WTC11 (cell line): ENCODE measurements around the gene DOHH. TPM values are rescaled to one million over a fixed set of nuclear protein-coding genes. Genes with fewer than 3 reads are reported as not detected.

Source experiments
- ATAC-seq: fragments of 200-7000 bp; cut with Tn5 transposase; 2 replicates; pipeline ENCODE4 v1.10.0; 2021; ENCODE audit warnings: mild to moderate bottlenecking, moderate library complexity
- CTCF ChIA-PET: fragments of 300-600 bp; sonication (Branson Sonifier 250); formaldehyde crosslinking; loops from one replicate; lab custom pipeline; 2021; ENCODE audit warnings: antibody characterized with exemption; lab: Charles Lee
- POLR2A ChIA-PET: fragments of 350-600 bp; sonication (Branson Sonifier 250); formaldehyde crosslinking; loops from one replicate; lab custom pipeline; 2021; ENCODE audit warnings: antibody characterized with exemption; lab: Charles Lee
- DNase-seq: peaks from one replicate; pipeline ENCODE4 v3.0.0; 2021; ENCODE audit warnings: low spot score
- H3K27ac Mint-ChIP-seq: 2 replicates; pipeline ENCODE4 v1.8.0; 2021; ENCODE audit warnings: mixed read lengths
- H3K27me3 Mint-ChIP-seq: 2 replicates; pipeline ENCODE4 v1.8.0; 2021; ENCODE audit warnings: low read depth, mild to moderate bottlenecking, moderate library complexity, mixed read lengths
- H3K36me3 Mint-ChIP-seq: 2 replicates; pipeline ENCODE4 v1.8.0; 2021; ENCODE audit warnings: mixed read lengths
- H3K4me1 Mint-ChIP-seq: 2 replicates; pipeline ENCODE4 v1.8.0; 2022; ENCODE audit warnings: mixed read lengths
- H3K4me3 Mint-ChIP-seq: 2 replicates; pipeline ENCODE4 v1.8.0; 2021; ENCODE audit warnings: mild to moderate bottlenecking, moderate library complexity, mixed read lengths
- H3K9me3 Mint-ChIP-seq: 2 replicates; pipeline ENCODE4 v1.8.0; 2021; ENCODE audit warnings: mixed read lengths
- ATF1 ChIP-seq: sonication (generic); formaldehyde crosslinking; IDR thresholded peaks from 2 replicates; pipeline ENCODE4 v1.8.1; 2023; ENCODE audit warnings: mild to moderate bottlenecking, moderate library complexity, missing genetic modification reagents
- ELF4 ChIP-seq: sonication (generic); formaldehyde crosslinking; IDR thresholded peaks from 2 replicates; pipeline ENCODE4 v1.8.1; 2022; ENCODE audit warnings: low read depth, mild to moderate bottlenecking, moderate library complexity, missing genetic modification reagents
- HMGA2 ChIP-seq: fragments of 250-450 bp; sonication (Bioruptor Pico); IDR thresholded peaks from 2 replicates; pipeline ENCODE4 v1.4.0; 2021; ENCODE audit warnings: mild to moderate bottlenecking, moderate library complexity
- JAZF1 ChIP-seq: fragments of 250-450 bp; sonication (Bioruptor Pico); IDR thresholded peaks from 2 replicates; pipeline ENCODE4 v1.9.0; 2021; ENCODE audit warnings: moderate library complexity, mild to moderate bottlenecking, inconsistent platforms
- NR2C2 ChIP-seq: sonication (generic); formaldehyde crosslinking; IDR thresholded peaks from 2 replicates; pipeline ENCODE4 v1.8.0; 2022; ENCODE audit warnings: mild to moderate bottlenecking, missing genetic modification reagents
- PRRX2 ChIP-seq: fragments of 250-450 bp; sonication (Bioruptor Pico); IDR thresholded peaks from 2 replicates; pipeline ENCODE4 v1.8.0; 2021; ENCODE audit warnings: mild to moderate bottlenecking
- RORB ChIP-seq: fragments of 250-450 bp; sonication (Bioruptor Pico); IDR thresholded peaks from 2 replicates; pipeline ENCODE4 v1.9.0; 2021; ENCODE audit warnings: mild to moderate bottlenecking
- SMAD4 ChIP-seq: sonication (generic); formaldehyde crosslinking; IDR thresholded peaks from 2 replicates; pipeline ENCODE4 v1.8.0; 2022; ENCODE audit warnings: mild to moderate bottlenecking, missing genetic modification reagents
- TCF7 ChIP-seq: sonication (generic); formaldehyde crosslinking; IDR thresholded peaks from 2 replicates; pipeline ENCODE4 v1.8.0; 2022; ENCODE audit warnings: mild to moderate bottlenecking, low read depth, missing genetic modification reagents, moderate library complexity
- TEAD1 ChIP-seq: sonication (generic); formaldehyde crosslinking; IDR thresholded peaks from 2 replicates; pipeline ENCODE4 v1.8.0; 2022; ENCODE audit warnings: mild to moderate bottlenecking, missing genetic modification reagents
- TP53 ChIP-seq: sonication (generic); formaldehyde crosslinking; IDR thresholded peaks from 2 replicates; pipeline ENCODE4 v1.8.1; 2023; ENCODE audit warnings: mild to moderate bottlenecking, missing genetic modification reagents
- ZNF121 ChIP-seq: sonication (generic); formaldehyde crosslinking; IDR thresholded peaks from 2 replicates; pipeline ENCODE4 v1.8.0; 2023; ENCODE audit warnings: missing genetic modification reagents
- ZNF219 ChIP-seq: sonication (generic); formaldehyde crosslinking; IDR thresholded peaks from 2 replicates; pipeline ENCODE4 v1.8.0; 2023; ENCODE audit warnings: missing genetic modification reagents, mild to moderate bottlenecking, borderline replicate concordance
- ZNF396 ChIP-seq: fragments of 250-450 bp; sonication (Bioruptor Pico); IDR thresholded peaks from 2 replicates; pipeline ENCODE4 v1.8.0; 2021; ENCODE audit warnings: mild to moderate bottlenecking, moderate library complexity, borderline replicate concordance
- ZNF671 ChIP-seq: fragments of 250-450 bp; sonication (Bioruptor Pico); IDR thresholded peaks from 2 replicates; pipeline ENCODE4 v1.8.0; 2021; ENCODE audit warnings: mild to moderate bottlenecking
- total RNA-seq: library from RNA; stranded (reverse); gene quantifications from 3 replicates; pipeline ENCODE4 v1.2.3, GENCODE V29; 2021
- TF ChIP-seq, protein P1 (sequence below): fragments of 250-450 bp; sonication (Bioruptor Pico); IDR thresholded peaks from 2 replicates; pipeline ENCODE4 v1.9.0; 2021; ENCODE audit warnings: mild to moderate bottlenecking, borderline replicate concordance
- TF ChIP-seq, protein P2 (sequence below): sonication (generic); formaldehyde crosslinking; IDR thresholded peaks from 2 replicates; pipeline ENCODE4 v1.8.0; 2023; ENCODE audit warnings: mild to moderate bottlenecking, missing genetic modification reagents
- TF ChIP-seq, protein P3 (sequence below): sonication (generic); formaldehyde crosslinking; IDR thresholded peaks from 2 replicates; pipeline ENCODE4 v1.8.1; 2022; ENCODE audit warnings: mild to moderate bottlenecking, missing genetic modification reagents, moderate library complexity, borderline replicate concordance
- TF ChIP-seq, protein P4 (sequence below): sonication (generic); formaldehyde crosslinking; IDR thresholded peaks from 2 replicates; pipeline ENCODE4 v1.8.1; 2023; ENCODE audit warnings: mild to moderate bottlenecking, missing genetic modification reagents, borderline replicate concordance

Gene DOHH
- total RNA-seq, 1 experiment from 2014 or later = 22.2 TPM

DNA sequence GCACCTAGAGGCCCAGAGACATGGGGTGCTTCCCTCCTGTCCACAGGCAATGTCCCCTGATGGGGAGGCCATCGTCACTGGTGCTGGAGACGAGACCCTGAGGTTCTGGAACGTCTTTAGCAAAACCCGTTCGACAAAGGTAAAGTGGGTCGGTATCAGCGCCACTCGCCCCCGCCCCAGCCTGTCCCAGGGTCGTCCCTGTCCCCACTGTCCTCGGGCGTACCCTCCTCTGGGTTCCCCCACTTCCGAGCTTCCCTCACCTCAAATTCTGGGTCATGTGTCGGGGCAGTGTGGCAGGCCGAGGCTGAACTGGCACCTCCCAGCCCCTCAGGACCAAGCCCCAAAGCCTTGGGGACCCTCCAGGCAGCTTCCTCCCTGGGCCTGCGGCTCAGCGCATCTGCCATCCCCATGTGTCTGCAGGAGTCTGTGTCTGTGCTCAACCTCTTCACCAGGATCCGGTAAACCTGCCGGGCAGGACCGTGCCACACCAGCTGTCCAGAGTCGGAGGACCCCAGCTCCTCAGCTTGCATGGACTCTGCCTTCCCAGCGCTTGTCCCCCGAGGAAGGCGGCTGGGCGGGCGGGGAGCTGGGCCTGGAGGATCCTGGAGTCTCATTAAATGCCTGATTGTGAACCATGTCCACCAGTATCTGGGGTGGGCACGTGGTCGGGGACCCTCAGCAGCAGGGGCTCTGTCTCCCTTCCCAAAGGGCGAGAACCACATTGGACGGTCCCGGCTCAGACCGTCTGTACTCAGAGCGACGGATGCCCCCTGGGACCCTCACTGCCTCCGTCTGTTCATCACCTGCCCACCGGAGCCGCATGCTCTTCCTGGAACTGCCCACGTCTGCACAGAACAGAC lies 34.1 kb upstream of the DOHH start (continued):
- TF ChIP-seq, protein P1, sequence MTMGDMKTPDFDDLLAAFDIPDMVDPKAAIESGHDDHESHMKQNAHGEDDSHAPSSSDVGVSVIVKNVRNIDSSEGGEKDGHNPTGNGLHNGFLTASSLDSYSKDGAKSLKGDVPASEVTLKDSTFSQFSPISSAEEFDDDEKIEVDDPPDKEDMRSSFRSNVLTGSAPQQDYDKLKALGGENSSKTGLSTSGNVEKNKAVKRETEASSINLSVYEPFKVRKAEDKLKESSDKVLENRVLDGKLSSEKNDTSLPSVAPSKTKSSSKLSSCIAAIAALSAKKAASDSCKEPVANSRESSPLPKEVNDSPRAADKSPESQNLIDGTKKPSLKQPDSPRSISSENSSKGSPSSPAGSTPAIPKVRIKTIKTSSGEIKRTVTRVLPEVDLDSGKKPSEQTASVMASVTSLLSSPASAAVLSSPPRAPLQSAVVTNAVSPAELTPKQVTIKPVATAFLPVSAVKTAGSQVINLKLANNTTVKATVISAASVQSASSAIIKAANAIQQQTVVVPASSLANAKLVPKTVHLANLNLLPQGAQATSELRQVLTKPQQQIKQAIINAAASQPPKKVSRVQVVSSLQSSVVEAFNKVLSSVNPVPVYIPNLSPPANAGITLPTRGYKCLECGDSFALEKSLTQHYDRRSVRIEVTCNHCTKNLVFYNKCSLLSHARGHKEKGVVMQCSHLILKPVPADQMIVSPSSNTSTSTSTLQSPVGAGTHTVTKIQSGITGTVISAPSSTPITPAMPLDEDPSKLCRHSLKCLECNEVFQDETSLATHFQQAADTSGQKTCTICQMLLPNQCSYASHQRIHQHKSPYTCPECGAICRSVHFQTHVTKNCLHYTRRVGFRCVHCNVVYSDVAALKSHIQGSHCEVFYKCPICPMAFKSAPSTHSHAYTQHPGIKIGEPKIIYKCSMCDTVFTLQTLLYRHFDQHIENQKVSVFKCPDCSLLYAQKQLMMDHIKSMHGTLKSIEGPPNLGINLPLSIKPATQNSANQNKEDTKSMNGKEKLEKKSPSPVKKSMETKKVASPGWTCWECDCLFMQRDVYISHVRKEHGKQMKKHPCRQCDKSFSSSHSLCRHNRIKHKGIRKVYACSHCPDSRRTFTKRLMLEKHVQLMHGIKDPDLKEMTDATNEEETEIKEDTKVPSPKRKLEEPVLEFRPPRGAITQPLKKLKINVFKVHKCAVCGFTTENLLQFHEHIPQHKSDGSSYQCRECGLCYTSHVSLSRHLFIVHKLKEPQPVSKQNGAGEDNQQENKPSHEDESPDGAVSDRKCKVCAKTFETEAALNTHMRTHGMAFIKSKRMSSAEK (CRISPR knock-in tag) = no peak
- TF ChIP-seq TCF7 (CRISPR knock-in tag) = no peak

DNA sequence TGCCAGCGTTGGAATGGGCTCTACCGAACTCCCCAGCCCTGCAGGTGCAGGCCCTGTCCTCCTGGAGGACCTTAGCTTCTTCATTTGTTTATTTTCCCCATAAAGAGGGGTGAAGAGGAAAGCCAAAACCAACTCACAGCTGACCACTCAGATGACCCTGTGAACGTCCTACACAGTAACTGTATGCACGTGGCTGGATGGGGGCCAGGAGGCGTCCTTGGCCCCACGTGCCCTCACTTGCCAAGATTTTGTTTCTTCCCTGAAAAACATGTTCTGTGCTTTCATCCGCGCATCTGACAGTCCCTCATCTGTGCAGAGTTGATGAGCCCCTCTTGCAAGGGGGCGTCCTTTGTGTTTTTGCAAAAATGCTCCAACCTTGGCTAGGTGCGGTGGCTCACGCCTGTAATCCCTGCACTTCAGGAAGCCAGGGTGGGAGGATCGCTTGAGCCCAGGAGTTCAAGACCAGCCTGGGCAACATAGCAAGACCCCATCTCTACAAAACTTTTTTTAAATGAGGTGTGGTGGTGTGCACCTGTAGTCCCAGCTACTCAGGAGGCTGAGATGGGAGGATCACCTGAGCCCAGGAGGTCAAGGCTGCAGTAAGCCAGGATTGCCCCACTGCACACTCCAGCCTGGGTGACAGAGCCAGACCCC lies 33.2 kb upstream of the DOHH start:
- TF ChIP-seq ZNF219 (CRISPR knock-in tag) = no peak
- TF ChIP-seq ZNF121 (CRISPR knock-in tag) = peak; percentile 85
- no peak for TF ChIP-seq ELF4
- no peak overlapping the region for H3K4me3 Mint-ChIP-seq
- POLR2A ChIA-PET = no interaction called here
- peaks cover 29% of the 10 kb centered on the region for H3K36me3 Mint-ChIP-seq
- H3K27ac Mint-ChIP-seq = no peak overlapping the region
- peaks cover 4% of the 10 kb centered on the region; the same call in 1 of the 2 replicates for H3K4me1 Mint-ChIP-seq
- no peaks in the 10 kb centered on the region for H3K27me3 Mint-ChIP-seq
- no peak for ATAC-seq
- CTCF ChIA-PET = no interaction called here
- H3K9me3 Mint-ChIP-seq = no peaks in the 10 kb centered on the region
- DNase-seq = no peak

DNA sequence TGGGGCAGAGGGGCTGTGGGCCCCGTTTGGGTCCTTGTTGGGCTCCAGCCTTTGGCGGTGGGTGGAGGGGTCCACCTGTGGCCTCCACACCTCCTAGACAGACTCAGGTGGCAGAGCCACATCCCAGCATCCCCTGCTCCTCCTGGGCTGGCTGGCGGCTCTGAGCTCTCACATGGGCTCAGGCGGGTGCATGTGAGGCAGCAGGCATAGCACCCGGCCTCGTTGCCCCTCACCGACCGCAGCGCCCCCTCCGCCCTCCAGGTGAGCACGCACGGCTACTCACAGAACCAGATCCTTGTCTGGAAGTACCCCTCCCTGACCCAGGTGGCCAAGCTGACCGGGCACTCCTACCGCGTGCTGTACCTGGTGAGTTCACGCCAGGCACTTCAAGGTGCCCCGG lies 32.6 kb upstream of the DOHH start:
- ATAC-seq (no peak), DNase-seq (no peak)
- POLR2A ChIA-PET = no interaction called here
- no peaks in the 10 kb centered on the region for H3K9me3 Mint-ChIP-seq
- CTCF ChIA-PET = no interaction called here
- peaks cover 29% of the 10 kb centered on the region for H3K36me3 Mint-ChIP-seq
- no peak overlapping the region for H3K27ac Mint-ChIP-seq
- no peak overlapping the region for H3K4me3 Mint-ChIP-seq
- no peaks in the 10 kb centered on the region for H3K27me3 Mint-ChIP-seq
- no peaks in the 10 kb centered on the region for H3K4me1 Mint-ChIP-seq
- TF ChIP-seq, protein P2, sequence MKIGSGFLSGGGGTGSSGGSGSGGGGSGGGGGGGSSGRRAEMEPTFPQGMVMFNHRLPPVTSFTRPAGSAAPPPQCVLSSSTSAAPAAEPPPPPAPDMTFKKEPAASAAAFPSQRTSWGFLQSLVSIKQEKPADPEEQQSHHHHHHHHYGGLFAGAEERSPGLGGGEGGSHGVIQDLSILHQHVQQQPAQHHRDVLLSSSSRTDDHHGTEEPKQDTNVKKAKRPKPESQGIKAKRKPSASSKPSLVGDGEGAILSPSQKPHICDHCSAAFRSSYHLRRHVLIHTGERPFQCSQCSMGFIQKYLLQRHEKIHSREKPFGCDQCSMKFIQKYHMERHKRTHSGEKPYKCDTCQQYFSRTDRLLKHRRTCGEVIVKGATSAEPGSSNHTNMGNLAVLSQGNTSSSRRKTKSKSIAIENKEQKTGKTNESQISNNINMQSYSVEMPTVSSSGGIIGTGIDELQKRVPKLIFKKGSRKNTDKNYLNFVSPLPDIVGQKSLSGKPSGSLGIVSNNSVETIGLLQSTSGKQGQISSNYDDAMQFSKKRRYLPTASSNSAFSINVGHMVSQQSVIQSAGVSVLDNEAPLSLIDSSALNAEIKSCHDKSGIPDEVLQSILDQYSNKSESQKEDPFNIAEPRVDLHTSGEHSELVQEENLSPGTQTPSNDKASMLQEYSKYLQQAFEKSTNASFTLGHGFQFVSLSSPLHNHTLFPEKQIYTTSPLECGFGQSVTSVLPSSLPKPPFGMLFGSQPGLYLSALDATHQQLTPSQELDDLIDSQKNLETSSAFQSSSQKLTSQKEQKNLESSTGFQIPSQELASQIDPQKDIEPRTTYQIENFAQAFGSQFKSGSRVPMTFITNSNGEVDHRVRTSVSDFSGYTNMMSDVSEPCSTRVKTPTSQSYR = no peak
- TF ChIP-seq JAZF1 (CRISPR knock-in tag) (no peak), ZNF671 (CRISPR knock-in tag) (no peak), SMAD4 (CRISPR knock-in tag) (no peak), TP53 (no peak), ZNF396 (CRISPR knock-in tag) (no peak), TEAD1 (CRISPR knock-in tag) (no peak), NR2C2 (CRISPR knock-in tag) (no peak), PRRX2 (CRISPR knock-in tag) (no peak), HMGA2 (CRISPR knock-in tag) (no peak), ATF1 (CRISPR knock-in tag) (no peak), RORB (CRISPR knock-in tag) (no peak)
- TF ChIP-seq, protein P3, sequence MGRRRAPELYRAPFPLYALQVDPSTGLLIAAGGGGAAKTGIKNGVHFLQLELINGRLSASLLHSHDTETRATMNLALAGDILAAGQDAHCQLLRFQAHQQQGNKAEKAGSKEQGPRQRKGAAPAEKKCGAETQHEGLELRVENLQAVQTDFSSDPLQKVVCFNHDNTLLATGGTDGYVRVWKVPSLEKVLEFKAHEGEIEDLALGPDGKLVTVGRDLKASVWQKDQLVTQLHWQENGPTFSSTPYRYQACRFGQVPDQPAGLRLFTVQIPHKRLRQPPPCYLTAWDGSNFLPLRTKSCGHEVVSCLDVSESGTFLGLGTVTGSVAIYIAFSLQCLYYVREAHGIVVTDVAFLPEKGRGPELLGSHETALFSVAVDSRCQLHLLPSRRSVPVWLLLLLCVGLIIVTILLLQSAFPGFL (CRISPR knock-in tag) = no peak
- TF ChIP-seq, protein P4, sequence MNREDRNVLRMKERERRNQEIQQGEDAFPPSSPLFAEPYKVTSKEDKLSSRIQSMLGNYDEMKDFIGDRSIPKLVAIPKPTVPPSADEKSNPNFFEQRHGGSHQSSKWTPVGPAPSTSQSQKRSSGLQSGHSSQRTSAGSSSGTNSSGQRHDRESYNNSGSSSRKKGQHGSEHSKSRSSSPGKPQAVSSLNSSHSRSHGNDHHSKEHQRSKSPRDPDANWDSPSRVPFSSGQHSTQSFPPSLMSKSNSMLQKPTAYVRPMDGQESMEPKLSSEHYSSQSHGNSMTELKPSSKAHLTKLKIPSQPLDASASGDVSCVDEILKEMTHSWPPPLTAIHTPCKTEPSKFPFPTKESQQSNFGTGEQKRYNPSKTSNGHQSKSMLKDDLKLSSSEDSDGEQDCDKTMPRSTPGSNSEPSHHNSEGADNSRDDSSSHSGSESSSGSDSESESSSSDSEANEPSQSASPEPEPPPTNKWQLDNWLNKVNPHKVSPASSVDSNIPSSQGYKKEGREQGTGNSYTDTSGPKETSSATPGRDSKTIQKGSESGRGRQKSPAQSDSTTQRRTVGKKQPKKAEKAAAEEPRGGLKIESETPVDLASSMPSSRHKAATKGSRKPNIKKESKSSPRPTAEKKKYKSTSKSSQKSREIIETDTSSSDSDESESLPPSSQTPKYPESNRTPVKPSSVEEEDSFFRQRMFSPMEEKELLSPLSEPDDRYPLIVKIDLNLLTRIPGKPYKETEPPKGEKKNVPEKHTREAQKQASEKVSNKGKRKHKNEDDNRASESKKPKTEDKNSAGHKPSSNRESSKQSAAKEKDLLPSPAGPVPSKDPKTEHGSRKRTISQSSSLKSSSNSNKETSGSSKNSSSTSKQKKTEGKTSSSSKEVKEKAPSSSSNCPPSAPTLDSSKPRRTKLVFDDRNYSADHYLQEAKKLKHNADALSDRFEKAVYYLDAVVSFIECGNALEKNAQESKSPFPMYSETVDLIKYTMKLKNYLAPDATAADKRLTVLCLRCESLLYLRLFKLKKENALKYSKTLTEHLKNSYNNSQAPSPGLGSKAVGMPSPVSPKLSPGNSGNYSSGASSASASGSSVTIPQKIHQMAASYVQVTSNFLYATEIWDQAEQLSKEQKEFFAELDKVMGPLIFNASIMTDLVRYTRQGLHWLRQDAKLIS = no peak
